K562 (cell line): ENCODE measurements around the gene TFAP2E. TPM values are rescaled to one million over a fixed set of nuclear protein-coding genes. Genes with fewer than 3 reads are reported as not detected.

Experiments
- ARHGAP35 ChIP-seq: fragments of 450-650 bp; IDR thresholded peaks from 2 replicates; pipeline ENCODE4 v1.6.1; 2018; ENCODE audit not compliant: partially characterized antibody
- CBFB ChIP-seq: sonication (generic); formaldehyde crosslinking; IDR thresholded peaks from 2 replicates; pipeline ENCODE4 v1.4.0; 2020; ENCODE audit warnings: mild to moderate bottlenecking, missing genetic modification reagents
- ETV6 ChIP-seq, 3 experiments: fragments of 150-350 bp in 1 of 3; sonication (generic) in 1 of 3; formaldehyde crosslinking in 1 of 3; IDR thresholded peaks; 2 replicates each; pipeline versions ENCODE4 v1.6.1 to v1.8.0; 2014 to 2022; ENCODE audit warnings: borderline replicate concordance in 2 of 3, low read depth in 2 of 3, antibody characterized with exemption in 1 of 3, low read length in 1 of 3, mild to moderate bottlenecking in 1 of 3, missing genetic modification reagents in 1 of 3
- EWSR1 ChIP-seq: fragments of 450-650 bp; IDR thresholded peaks from 2 replicates; pipeline ENCODE4 v1.6.1; 2018; ENCODE audit warnings: borderline replicate concordance, mild to moderate bottlenecking, low read depth, moderate library complexity; ENCODE audit not compliant: partially characterized antibody
- GATA2 ChIP-seq: sonication (generic); formaldehyde crosslinking; IDR thresholded peaks from 2 replicates; pipeline ENCODE4 v1.4.0; 2020; ENCODE audit warnings: mild to moderate bottlenecking, missing genetic modification reagents
- HSF4 ChIP-seq: fragments of 250-450 bp; sonication (Bioruptor Pico); IDR thresholded peaks from 2 replicates; pipeline ENCODE4 v2.1.2; 2022; ENCODE audit warnings: mild to moderate bottlenecking, moderate library complexity, borderline replicate concordance
- IFI16 ChIP-seq: fragments of 250-450 bp; sonication (Bioruptor Pico); IDR thresholded peaks from 2 replicates; pipeline ENCODE4 v2.1.2; 2022; ENCODE audit warnings: mild to moderate bottlenecking, inconsistent platforms
- KAT7 ChIP-seq: sonication (generic); formaldehyde crosslinking; IDR thresholded peaks from 2 replicates; pipeline ENCODE4 v1.8.0; 2022; ENCODE audit warnings: missing genetic modification reagents, mild to moderate bottlenecking, borderline replicate concordance
- MBD2 ChIP-seq: sonication (generic); IDR thresholded peaks from 2 replicates; pipeline ENCODE4 v1.6.1; 2016; ENCODE audit warnings: low read depth, borderline replicate concordance
- MCM2 ChIP-seq: fragments of 450-650 bp; IDR thresholded peaks from 2 replicates; pipeline ENCODE4 v1.6.1; 2017; ENCODE audit warnings: low read depth, mild to moderate bottlenecking
- NEUROD1 ChIP-seq: fragments of 150-350 bp; IDR thresholded peaks from 2 replicates; pipeline ENCODE4 v1.6.1; 2014; ENCODE audit warnings: borderline replicate concordance, low read length, low read depth; ENCODE audit not compliant: partially characterized antibody
- PHB2 ChIP-seq: fragments of 450-650 bp; IDR thresholded peaks from 2 replicates; pipeline ENCODE4 v1.6.1; 2017; ENCODE audit warnings: low read depth
- PRPF4 ChIP-seq: fragments of 200-400 bp; formaldehyde crosslinking; IDR thresholded peaks from one replicate; pipeline ENCODE4 v1.6.1; 2017; ENCODE audit warnings: low read length, low read depth, mild to moderate bottlenecking; ENCODE audit not compliant: insufficient read depth, poor library complexity, severe bottlenecking
- RAD21 ChIP-seq, 2 experiments: fragments of 250-450 bp in 1 of 2; fragments of 450-650 bp in 1 of 2; sonication (Bioruptor Pico) in 1 of 2; formaldehyde crosslinking in 1 of 2; IDR thresholded peaks in 1 of 2; conservative IDR thresholded peaks in 1 of 2; 2 replicates each; pipeline versions ENCODE4 v1.4.0 to v1.8.0; 2020 to 2022; ENCODE audit warnings: mild to moderate bottlenecking in 2 of 2, moderate library complexity in 1 of 2
- RBM22 ChIP-seq: fragments of 200-400 bp; formaldehyde crosslinking; IDR thresholded peaks from 2 replicates; pipeline ENCODE4 v1.6.1; 2018; ENCODE audit warnings: low read length, low read depth; ENCODE audit not compliant: poor library complexity, severe bottlenecking
- RFX7 ChIP-seq: fragments of 250-450 bp; sonication (Bioruptor Pico); IDR thresholded peaks from 2 replicates; pipeline ENCODE4 v1.5.1; 2021; ENCODE audit warnings: mild to moderate bottlenecking
- RHOXF2B ChIP-seq: fragments of 250-450 bp; sonication (Bioruptor Pico); conservative IDR thresholded peaks from 2 replicates; pipeline ENCODE4 v1.5.1; 2021
- SAFB ChIP-seq: fragments of 200-400 bp; formaldehyde crosslinking; IDR thresholded peaks from 2 replicates; pipeline ENCODE4 v1.6.1; 2017; ENCODE audit warnings: low read depth, low read length, borderline replicate concordance
- SIN3B ChIP-seq: fragments of 450-650 bp; IDR thresholded peaks from 2 replicates; pipeline ENCODE4 v1.6.1; 2017; ENCODE audit warnings: low read depth, mild to moderate bottlenecking, moderate library complexity
- SREBF2 ChIP-seq: sonication (generic); formaldehyde crosslinking; IDR thresholded peaks from 2 replicates; pipeline ENCODE4 v1.4.0; 2020; ENCODE audit warnings: mild to moderate bottlenecking, missing genetic modification reagents
- SRSF1 ChIP-seq: fragments of 200-400 bp; formaldehyde crosslinking; IDR thresholded peaks from 2 replicates; pipeline ENCODE4 v1.6.1; 2017; ENCODE audit warnings: mild to moderate bottlenecking, low read depth, low read length, moderate library complexity
- XRCC4 ChIP-seq: IDR thresholded peaks from one replicate; pipeline ENCODE4 v1.6.1; 2011; ENCODE audit not compliant: insufficient read depth, insufficient read length; ENCODE audit errors: extremely low read depth
- YY1 ChIP-seq, 3 experiments: IDR thresholded peaks; 2 replicates each; pipeline ENCODE4 v1.6.1; 2011; ENCODE audit warnings: low read length in 2 of 3, mild to moderate bottlenecking in 2 of 3, moderate library complexity in 2 of 3, borderline replicate concordance in 1 of 3, control low read depth in 1 of 3, low read depth in 1 of 3; ENCODE audit not compliant: insufficient read depth in 3 of 3, insufficient replicate concordance in 2 of 3, control insufficient read depth in 1 of 3, insufficient read length in 1 of 3; ENCODE audit errors: extremely low read depth in 1 of 3
- ZFPM2 ChIP-seq: fragments of 250-450 bp; sonication (Bioruptor Pico); IDR thresholded peaks from 2 replicates; pipeline ENCODE4 v1.5.1; 2022; ENCODE audit warnings: mild to moderate bottlenecking
- ZNF561 ChIP-seq: fragments of 450-650 bp; formaldehyde crosslinking; conservative IDR thresholded peaks from 2 replicates; pipeline ENCODE4 v1.4.0; 2020; ENCODE audit warnings: mild to moderate bottlenecking, moderate library complexity
- ZNF583 ChIP-seq: fragments of 250-450 bp; sonication (Bioruptor Pico); IDR thresholded peaks from 2 replicates; pipeline ENCODE4 v1.4.0; 2020
- ZNF695 ChIP-seq: fragments of 450-650 bp; formaldehyde crosslinking; IDR thresholded peaks from 2 replicates; pipeline ENCODE4 v1.4.0; 2020; ENCODE audit warnings: mild to moderate bottlenecking, moderate library complexity
- ZNF707 ChIP-seq: fragments of 250-450 bp; sonication (Bioruptor Pico); conservative IDR thresholded peaks from 2 replicates; pipeline ENCODE4 v1.8.0; 2022; ENCODE audit warnings: inconsistent platforms, mild to moderate bottlenecking, moderate library complexity
- ZZZ3 ChIP-seq: fragments of 450-650 bp; IDR thresholded peaks from 2 replicates; pipeline ENCODE4 v1.6.1; 2016; ENCODE audit warnings: antibody characterized with exemption, mild to moderate bottlenecking, moderate library complexity
- polyA plus RNA-seq, 8 experiments: library from polyadenylated mRNA; depleted of rRNA in 4 of 8; stranded (reverse) in 5 of 8; unstranded in 3 of 8; fragments of >200 nt; fragmentation: Nextera tagmentation in 2 of 8; fragmentation: Illumina TruSeq in 1 of 8; extraction: Ambion mirVana in 2 of 8; extraction: Trizol in 1 of 8; gene quantifications; 2 replicates each; pipeline versions ENCODE4 v1.2.1 to v1.2.3, GENCODE V29; 2011 to 2014; ENCODE audit warnings: inconsistent platforms in 1 of 8, missing spikeins in 1 of 8
- total RNA-seq, 7 experiments: library from RNA; depleted of rRNA in 6 of 7; stranded (reverse); fragments of >200 nt in 6 of 7; fragmentation: Illumina TruSeq in 2 of 7; extraction: Trizol in 2 of 7; gene quantifications; 2 replicates each; pipeline versions ENCODE4 v1.2.1 to v1.2.3, GENCODE V29; 2011 to 2021; ENCODE audit warnings: low replicate concordance in 1 of 7

Gene TFAP2E
- total and polyA plus RNA-seq, 9 of the 15 experiments (the other 6 are each of a cell fraction or from before 2014, with no cell fraction given) = 0.03 to 0.11 (median 0.07) TPM; not detected in 4

- no peak for TF ChIP-seq RAD21 (CRISPR knock-in tag; conservative IDR thresholded peaks at IDR 0.05 in 1 of 2, IDR thresholded peaks at IDR 0.05 in 1 of 2)
- 0 out of 2 replicates have a peak, but pooled peaks have one; percentile 17 for TF ChIP-seq CBFB (CRISPR knock-in tag)
- no peak; the same call in 1 of the 2 replicates for TF ChIP-seq ZNF695 (CRISPR knock-in tag)
- no peak for TF ChIP-seq EWSR1
- TF ChIP-seq SRSF1 = no peak
- no peak for TF ChIP-seq ZFPM2 (CRISPR knock-in tag)
- no peak for TF ChIP-seq IFI16 (CRISPR knock-in tag)
- no peak for TF ChIP-seq MCM2
- TF ChIP-seq PHB2 = no peak
- peak in 1 of 2 experiments; percentile 27; a peak in 1 of 4 replicates for TF ChIP-seq ETV6 (IDR thresholded peaks at IDR 0.05; ENCODE audit: borderline replicate concordance in 1 of 2, low read depth in 2 of 2, low read length in 1 of 2)
- peak; percentile 90; the same call in 1 of the 2 replicates for TF ChIP-seq ETV6 (CRISPR knock-in tag; IDR thresholded peaks at IDR 0.05; ENCODE audit: borderline replicate concordance)
- TF ChIP-seq KAT7 (CRISPR knock-in tag) = no peak
- peak; percentile 95 for TF ChIP-seq SIN3B
- no peak for TF ChIP-seq RBM22
- peak; percentile 73 for TF ChIP-seq MBD2
- TF ChIP-seq NEUROD1 = peak; percentile 84
- peak in 2 of 3 experiments; percentile 34 to 61 for TF ChIP-seq YY1 (IDR thresholded peaks at IDR 0.05; ENCODE audit: borderline replicate concordance in 1 of 3, control insufficient read depth in 1 of 3, extremely low read depth in 1 of 3, insufficient read depth in 3 of 3, insufficient read length in 1 of 3, insufficient replicate concordance in 2 of 3, low read depth in 1 of 3, low read length in 2 of 3)
- TF ChIP-seq ZNF583 (CRISPR knock-in tag) = no peak
- TF ChIP-seq HSF4 = no peak
- TF ChIP-seq SREBF2 (CRISPR knock-in tag) = no peak
- TF ChIP-seq RHOXF2B (CRISPR knock-in tag) = no peak
- peak; percentile 23 for TF ChIP-seq PRPF4
- peak; percentile 36; the same call in 1 of the 2 replicates for TF ChIP-seq GATA2 (CRISPR knock-in tag)
- TF ChIP-seq ZNF707 (CRISPR knock-in tag) = no peak
- no peak for TF ChIP-seq ZZZ3
- no peak for TF ChIP-seq SAFB
- no peak for TF ChIP-seq RFX7 (CRISPR knock-in tag)
- TF ChIP-seq XRCC4 = no peak
- TF ChIP-seq ZNF561 (CRISPR knock-in tag) = no peak
- TF ChIP-seq ARHGAP35 = peak; percentile 79
Observed at GRCh38 chr1:35641233-35641866, 68.2 kb downstream of the TFAP2E start, which contains the start of gene PSMB2 (continued).
